Neuron (in vitro differentiated cells): ENCODE results near the gene MISP.

ENCODE experiments used
- H2AFZ ChIP-seq: one replicate; pipeline ENCODE4 v1.6.1; 2013; ENCODE audit warnings: low read depth, mild to moderate bottlenecking, inconsistent platforms, low read length, moderate library complexity
- H3K27me3 ChIP-seq: one replicate; pipeline ENCODE4 v1.6.1; 2013; ENCODE audit warnings: low read length; ENCODE audit not compliant: insufficient read depth
- H3K36me3 ChIP-seq: one replicate; pipeline ENCODE4 v1.6.1; 2013; ENCODE audit warnings: low read length; ENCODE audit not compliant: insufficient read depth
- H3K4me1 ChIP-seq: one replicate; pipeline ENCODE4 v1.6.1; 2013; ENCODE audit warnings: low read length; ENCODE audit not compliant: insufficient read depth
- H3K4me3 ChIP-seq: 2 replicates; pipeline ENCODE4 v1.5.1; 2013; ENCODE audit warnings: mild to moderate bottlenecking, low read length, moderate library complexity
- H3K9me3 ChIP-seq: one replicate; pipeline ENCODE4 v1.6.1; 2013; ENCODE audit warnings: low read length

The MISP gene

DNA sequence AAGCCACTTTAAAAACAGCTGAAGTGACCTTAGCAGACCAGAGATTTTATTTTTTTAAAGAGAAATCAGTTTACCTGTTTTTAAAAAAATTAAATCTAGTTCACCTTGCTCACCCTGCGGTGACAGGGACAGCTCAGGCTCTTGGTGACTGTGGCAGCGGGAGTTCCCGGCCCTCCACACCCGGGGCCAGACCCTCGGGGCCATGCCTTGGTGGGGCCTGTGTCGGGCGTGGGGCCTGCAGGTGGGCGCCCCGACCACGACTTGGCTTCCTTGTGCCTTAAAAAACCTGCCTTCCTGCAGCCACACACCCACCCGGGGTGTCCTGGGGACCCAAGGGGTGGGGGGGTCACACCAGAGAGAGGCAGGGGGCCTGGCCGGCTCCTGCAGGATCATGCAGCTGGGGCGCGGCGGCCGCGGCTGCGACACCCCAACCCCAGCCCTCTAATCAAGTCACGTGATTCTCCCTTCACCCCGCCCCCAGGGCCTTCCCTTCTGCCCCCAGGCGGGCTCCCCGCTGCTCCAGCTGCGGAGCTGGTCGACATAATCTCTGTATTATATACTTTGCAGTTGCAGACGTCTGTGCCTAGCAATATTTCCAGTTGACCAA is 60.1 kb downstream of the MISP start:
- H3K36me3 ChIP-seq: peaks cover 89% of the 10 kb centered on the region

GRCh38 chr19:811506-812048 is 60.7 kb downstream of the MISP start:
- H3K27me3 ChIP-seq: no peaks in the 10 kb centered on the region
- no peak overlapping the region for H3K4me3 ChIP-seq
- peaks cover 11% of the 10 kb centered on the region for H3K9me3 ChIP-seq
- H3K36me3 ChIP-seq: peaks cover 83% of the 10 kb centered on the region
- H3K4me1 ChIP-seq: no peaks in the 10 kb centered on the region
- no peak overlapping the region for H2AFZ ChIP-seq

More for the DNA sequence above, 60.1 kb downstream of the MISP start:
- no peak overlapping the region for H2AFZ ChIP-seq
- H3K4me3 ChIP-seq: no peak overlapping the region
- no peaks in the 10 kb centered on the region for H3K27me3 ChIP-seq
- H3K4me1 ChIP-seq: no peaks in the 10 kb centered on the region
- H3K9me3 ChIP-seq: peaks cover 11% of the 10 kb centered on the region

GRCh38 chr19:812049-812746 is 61.3 kb downstream of the MISP start:
- Histone ChIP-seq H3K4me1 (no peaks in the 10 kb centered on the region), H3K4me3 (no peak overlapping the region), H2AFZ (no peak overlapping the region), H3K36me3 (peaks cover 77% of the 10 kb centered on the region), H3K9me3 (peaks cover 11% of the 10 kb centered on the region), H3K27me3 (no peaks in the 10 kb centered on the region)

- no peaks in the 10 kb centered on the region for H3K4me1 ChIP-seq
- no peak overlapping the region for H2AFZ ChIP-seq
- H3K27me3 ChIP-seq: no peaks in the 10 kb centered on the region
- H3K4me3 ChIP-seq: no peak overlapping the region
- H3K9me3 ChIP-seq: peaks cover 11% of the 10 kb centered on the region
- peaks cover 76% of the 10 kb centered on the region for H3K36me3 ChIP-seq
These were observed 61.9 kb downstream of the MISP start for GRCh38 chr19:812747-813218.

- no peak overlapping the region for H3K4me3 ChIP-seq
- H3K27me3 ChIP-seq: no peaks in the 10 kb centered on the region
- peaks cover 70% of the 10 kb centered on the region for H3K36me3 ChIP-seq
- H3K4me1 ChIP-seq: no peaks in the 10 kb centered on the region
- no peak overlapping the region for H2AFZ ChIP-seq
- peaks cover 11% of the 10 kb centered on the region for H3K9me3 ChIP-seq
These were observed 62.6 kb downstream of the MISP start for GRCh38 chr19:813219-814151.
